Neural cell (in vitro differentiated cells): ENCODE data around the gene CASP3. TPM values are rescaled to one million over a fixed set of nuclear protein-coding genes. Genes with fewer than 3 reads are reported as not detected.

ENCODE experiments used
- H2AFZ ChIP-seq: fragments of 200-600, 300-800 bp; sonication (generic), shearing (Covaris generic); 2 replicates; pipeline ENCODE4 v1.6.0; 2014; ENCODE audit warnings: low read depth, mild to moderate bottlenecking, antibody characterized with exemption, low read length, moderate library complexity
- H3F3A ChIP-seq: fragments of 200-600 bp; shearing (Covaris generic); 2 replicates; pipeline ENCODE4 v1.6.1; 2016; ENCODE audit warnings: mild to moderate bottlenecking, moderate library complexity, mixed read lengths, antibody characterized with exemption, low read length; ENCODE audit not compliant: insufficient read depth, poor library complexity, severe bottlenecking
- H3K27ac ChIP-seq: fragments of 200-600, 300-800 bp; sonication (generic), shearing (Covaris generic); 2 replicates; pipeline ENCODE4 v1.5.1; 2014; ENCODE audit warnings: mild to moderate bottlenecking, low read length, moderate library complexity
- H3K27me3 ChIP-seq: fragments of 300-800, 200-600 bp; sonication (generic), shearing (Covaris generic); 2 replicates; pipeline ENCODE4 v1.6.0; 2014; ENCODE audit warnings: mild to moderate bottlenecking, low read depth, low read length, moderate library complexity; ENCODE audit not compliant: insufficient read depth
- H3K36me3 ChIP-seq: fragments of 300-800, 200-600 bp; sonication (generic), shearing (Covaris generic); 2 replicates; pipeline ENCODE4 v1.5.1; 2014; ENCODE audit warnings: mild to moderate bottlenecking, antibody characterized with exemption, low read length, moderate library complexity; ENCODE audit not compliant: insufficient read depth
- H3K4me2 ChIP-seq: fragments of 300-800, 200-600 bp; sonication (generic), shearing (Covaris generic); 2 replicates; pipeline ENCODE4 v1.6.0; 2014; ENCODE audit warnings: mild to moderate bottlenecking, low read length
- H3K4me3 ChIP-seq: fragments of 300-800, 200-600 bp; sonication (generic), shearing (Covaris generic); 2 replicates; pipeline ENCODE4 v1.5.1; 2014; ENCODE audit warnings: mild to moderate bottlenecking, low read length, moderate library complexity
- H3K79me2 ChIP-seq: fragments of 200-600 bp; shearing (Covaris generic); replicated peaks from 2 replicates; pipeline ENCODE4 v1.6.0; 2014; ENCODE audit warnings: mild to moderate bottlenecking, low read length, moderate library complexity; ENCODE audit not compliant: insufficient read depth
- H3K9ac ChIP-seq: fragments of 300-800, 200-600 bp; sonication (generic), shearing (Covaris generic); 2 replicates; pipeline ENCODE4 v1.6.1; 2016; ENCODE audit warnings: mild to moderate bottlenecking, low read length, mixed read lengths
- H3K9me2 ChIP-seq: fragments of 200-600 bp; shearing (Covaris generic); 2 replicates; pipeline ENCODE4 v1.6.1; 2016; ENCODE audit warnings: mild to moderate bottlenecking, low read length, mixed read lengths; ENCODE audit not compliant: insufficient read depth
- H3K9me3 ChIP-seq: fragments of 200-600, 300-800 bp; sonication (generic), shearing (Covaris generic); 2 replicates; pipeline ENCODE4 v1.6.1; 2016; ENCODE audit warnings: mild to moderate bottlenecking, mixed run types, low read length, moderate library complexity, mixed read lengths
- H4K20me1 ChIP-seq: fragments of 200-600 bp; shearing (Covaris generic); 2 replicates; pipeline ENCODE4 v1.6.1; 2016; ENCODE audit warnings: mild to moderate bottlenecking, mixed run types; ENCODE audit not compliant: insufficient read depth
- EP300 ChIP-seq: fragments of 450-650 bp; conservative IDR thresholded peaks from 2 replicates; pipeline ENCODE4 v1.6.1; 2014; ENCODE audit warnings: antibody characterized with exemption, mild to moderate bottlenecking, moderate library complexity; ENCODE audit not compliant: poor library complexity, severe bottlenecking
- EZH2 ChIP-seq: fragments of 200-600, 300-800 bp; shearing (Covaris generic), sonication (generic); IDR thresholded peaks from 2 replicates; pipeline ENCODE4 v1.6.1; 2014; ENCODE audit warnings: antibody characterized with exemption, low read length, borderline replicate concordance, mild to moderate bottlenecking; ENCODE audit not compliant: insufficient read depth, poor library complexity, severe bottlenecking
- MXI1 ChIP-seq: fragments of 450-650 bp; conservative IDR thresholded peaks from 2 replicates; pipeline ENCODE4 v1.6.1; 2014; ENCODE audit warnings: antibody characterized with exemption, mild to moderate bottlenecking; ENCODE audit not compliant: poor library complexity, severe bottlenecking
- POLR2AphosphoS5 ChIP-seq: IDR thresholded peaks from 2 replicates; pipeline ENCODE4 v1.6.1; 2012
- RAD21 ChIP-seq: fragments of 450-650 bp; conservative IDR thresholded peaks from 2 replicates; pipeline ENCODE4 v1.6.1; 2014; ENCODE audit warnings: antibody characterized with exemption, mild to moderate bottlenecking, moderate library complexity
- SMC3 ChIP-seq: fragments of 450-650 bp; conservative IDR thresholded peaks from 2 replicates; pipeline ENCODE4 v1.6.1; 2014; ENCODE audit warnings: antibody characterized with exemption, mild to moderate bottlenecking, moderate library complexity; ENCODE audit not compliant: poor library complexity
- TAF1 ChIP-seq: IDR thresholded peaks from 2 replicates; pipeline ENCODE4 v1.6.1; 2012; ENCODE audit warnings: low read depth
- polyA plus RNA-seq: library from polyadenylated mRNA; depleted of rRNA; stranded (reverse); fragments of >200 nt; gene quantifications from 2 replicates; pipeline ENCODE4 v1.2.3, GENCODE V29; 2014
- TF ChIP-seq, protein P1 (sequence below): fragments of 450-650 bp; IDR thresholded peaks from 2 replicates; pipeline ENCODE4 v1.5.1; 2014; ENCODE audit warnings: antibody characterized with exemption, mild to moderate bottlenecking, moderate library complexity; ENCODE audit not compliant: poor library complexity, severe bottlenecking
- TF ChIP-seq, protein P2 (sequence below): IDR thresholded peaks from 2 replicates; pipeline ENCODE4 v1.6.1; 2012; ENCODE audit warnings: borderline replicate concordance

Gene CASP3
- polyA plus RNA-seq, 1 donor from 2014 or later = 116 TPM

DNA sequence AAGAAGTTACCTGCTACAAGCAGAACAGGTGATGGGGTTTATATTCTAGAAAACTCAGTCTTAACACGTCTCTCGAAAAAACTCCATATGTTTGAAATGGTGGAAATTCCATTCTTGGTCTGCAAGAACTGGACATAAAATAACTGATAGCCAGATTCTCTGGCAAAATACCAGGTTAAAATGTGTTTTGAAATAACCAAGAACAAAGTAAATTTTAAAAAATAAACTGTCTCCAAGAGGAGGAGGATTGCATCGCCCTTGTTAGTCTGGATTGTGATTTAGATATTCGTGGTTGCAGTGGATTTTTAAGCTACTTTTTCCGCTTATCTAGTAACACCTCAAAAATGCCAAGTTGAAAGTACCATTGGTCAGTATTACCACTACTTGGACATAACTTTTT is 43.8 kb upstream of the CASP3 start:
- Histone ChIP-seq H3K4me3 (no peak overlapping the region), H3K9me3 (no peaks in the 10 kb centered on the region), H3F3A (no peaks in the 10 kb centered on the region), H3K9ac (no peak overlapping the region), H3K9me2 (no peaks in the 10 kb centered on the region), H3K27me3 (no peaks in the 10 kb centered on the region), H2AFZ (no peak overlapping the region), H3K4me2 (no peak overlapping the region), H3K79me2 (no peaks in the 10 kb centered on the region), H3K27ac (no peak overlapping the region), H3K36me3 (peaks cover 6% of the 10 kb centered on the region), H4K20me1 (no peaks in the 10 kb centered on the region)
- TF ChIP-seq TAF1 (no peak), RAD21 (no peak), EZH2 (no peak), MXI1 (no peak), SMC3 (no peak), POLR2AphosphoS5 (no peak), EP300 (no peak)

DNA sequence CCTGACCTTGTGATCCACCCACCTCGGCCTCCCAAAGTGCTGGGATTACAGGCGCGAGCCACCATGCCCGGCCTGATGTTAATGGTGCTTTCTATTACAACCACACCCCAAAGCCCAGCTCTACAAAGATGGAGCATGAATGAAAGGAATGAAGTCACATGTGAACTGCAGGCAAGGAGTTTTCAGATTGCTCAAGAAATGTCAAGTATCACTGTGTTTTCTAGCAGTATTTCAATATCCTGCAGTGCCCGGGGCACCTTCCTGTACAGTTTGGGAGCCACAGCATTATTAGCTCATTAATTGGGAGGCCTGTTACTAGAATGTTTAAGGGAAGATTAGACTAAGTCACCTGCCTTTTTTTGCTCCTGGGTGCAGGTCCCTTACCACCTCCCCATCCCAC is 40.4 kb upstream of the CASP3 start:
- H3K9me2 ChIP-seq = no peaks in the 10 kb centered on the region
- no peaks in the 10 kb centered on the region for H3K79me2 ChIP-seq
- no peaks in the 10 kb centered on the region for H3K9me3 ChIP-seq
- H3K27me3 ChIP-seq = no peaks in the 10 kb centered on the region
- TF ChIP-seq EZH2 = no peak
- TF ChIP-seq, protein P1, sequence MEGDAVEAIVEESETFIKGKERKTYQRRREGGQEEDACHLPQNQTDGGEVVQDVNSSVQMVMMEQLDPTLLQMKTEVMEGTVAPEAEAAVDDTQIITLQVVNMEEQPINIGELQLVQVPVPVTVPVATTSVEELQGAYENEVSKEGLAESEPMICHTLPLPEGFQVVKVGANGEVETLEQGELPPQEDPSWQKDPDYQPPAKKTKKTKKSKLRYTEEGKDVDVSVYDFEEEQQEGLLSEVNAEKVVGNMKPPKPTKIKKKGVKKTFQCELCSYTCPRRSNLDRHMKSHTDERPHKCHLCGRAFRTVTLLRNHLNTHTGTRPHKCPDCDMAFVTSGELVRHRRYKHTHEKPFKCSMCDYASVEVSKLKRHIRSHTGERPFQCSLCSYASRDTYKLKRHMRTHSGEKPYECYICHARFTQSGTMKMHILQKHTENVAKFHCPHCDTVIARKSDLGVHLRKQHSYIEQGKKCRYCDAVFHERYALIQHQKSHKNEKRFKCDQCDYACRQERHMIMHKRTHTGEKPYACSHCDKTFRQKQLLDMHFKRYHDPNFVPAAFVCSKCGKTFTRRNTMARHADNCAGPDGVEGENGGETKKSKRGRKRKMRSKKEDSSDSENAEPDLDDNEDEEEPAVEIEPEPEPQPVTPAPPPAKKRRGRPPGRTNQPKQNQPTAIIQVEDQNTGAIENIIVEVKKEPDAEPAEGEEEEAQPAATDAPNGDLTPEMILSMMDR = no peak
- TF ChIP-seq RAD21 = no peak
- TF ChIP-seq EP300 = no peak
- no peak for TF ChIP-seq SMC3
- TF ChIP-seq MXI1 = no peak
- no peak for TF ChIP-seq POLR2AphosphoS5
- TF ChIP-seq, protein P2, sequence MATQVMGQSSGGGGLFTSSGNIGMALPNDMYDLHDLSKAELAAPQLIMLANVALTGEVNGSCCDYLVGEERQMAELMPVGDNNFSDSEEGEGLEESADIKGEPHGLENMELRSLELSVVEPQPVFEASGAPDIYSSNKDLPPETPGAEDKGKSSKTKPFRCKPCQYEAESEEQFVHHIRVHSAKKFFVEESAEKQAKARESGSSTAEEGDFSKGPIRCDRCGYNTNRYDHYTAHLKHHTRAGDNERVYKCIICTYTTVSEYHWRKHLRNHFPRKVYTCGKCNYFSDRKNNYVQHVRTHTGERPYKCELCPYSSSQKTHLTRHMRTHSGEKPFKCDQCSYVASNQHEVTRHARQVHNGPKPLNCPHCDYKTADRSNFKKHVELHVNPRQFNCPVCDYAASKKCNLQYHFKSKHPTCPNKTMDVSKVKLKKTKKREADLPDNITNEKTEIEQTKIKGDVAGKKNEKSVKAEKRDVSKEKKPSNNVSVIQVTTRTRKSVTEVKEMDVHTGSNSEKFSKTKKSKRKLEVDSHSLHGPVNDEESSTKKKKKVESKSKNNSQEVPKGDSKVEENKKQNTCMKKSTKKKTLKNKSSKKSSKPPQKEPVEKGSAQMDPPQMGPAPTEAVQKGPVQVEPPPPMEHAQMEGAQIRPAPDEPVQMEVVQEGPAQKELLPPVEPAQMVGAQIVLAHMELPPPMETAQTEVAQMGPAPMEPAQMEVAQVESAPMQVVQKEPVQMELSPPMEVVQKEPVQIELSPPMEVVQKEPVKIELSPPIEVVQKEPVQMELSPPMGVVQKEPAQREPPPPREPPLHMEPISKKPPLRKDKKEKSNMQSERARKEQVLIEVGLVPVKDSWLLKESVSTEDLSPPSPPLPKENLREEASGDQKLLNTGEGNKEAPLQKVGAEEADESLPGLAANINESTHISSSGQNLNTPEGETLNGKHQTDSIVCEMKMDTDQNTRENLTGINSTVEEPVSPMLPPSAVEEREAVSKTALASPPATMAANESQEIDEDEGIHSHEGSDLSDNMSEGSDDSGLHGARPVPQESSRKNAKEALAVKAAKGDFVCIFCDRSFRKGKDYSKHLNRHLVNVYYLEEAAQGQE = no peak
- TF ChIP-seq TAF1 = no peak
- no peaks in the 10 kb centered on the region for H4K20me1 ChIP-seq
- no peak overlapping the region for H3K4me3 ChIP-seq
- peaks cover 6% of the 10 kb centered on the region for H3K36me3 ChIP-seq
- H3K4me2 ChIP-seq = no peak overlapping the region
- H3F3A ChIP-seq = no peaks in the 10 kb centered on the region
- H2AFZ ChIP-seq = no peak overlapping the region
- no peak overlapping the region for H3K9ac ChIP-seq
- no peak overlapping the region for H3K27ac ChIP-seq

DNA sequence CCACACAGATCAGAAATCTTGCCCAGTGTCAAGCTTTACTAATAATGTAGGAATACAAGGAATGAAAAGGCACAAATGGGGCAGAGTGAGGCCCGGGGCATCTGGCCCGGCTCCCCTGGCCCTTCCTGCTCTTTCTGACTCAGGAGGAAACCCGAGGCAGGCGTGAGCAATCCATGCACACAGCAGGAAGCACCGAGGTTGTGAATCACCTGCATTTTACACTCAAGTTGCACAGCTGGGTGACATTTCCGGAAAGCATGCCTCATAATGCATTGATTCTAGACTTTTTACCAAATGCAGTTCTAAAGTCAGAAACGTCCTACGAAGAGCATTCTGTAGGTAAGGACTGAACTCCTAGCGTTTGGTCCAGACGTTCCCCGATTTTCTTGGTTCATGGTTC is 39.2 kb upstream of the CASP3 start:
- no peaks in the 10 kb centered on the region for H3K36me3 ChIP-seq
- no peak overlapping the region for H2AFZ ChIP-seq
- TF ChIP-seq, protein P2 = no peak
- TF ChIP-seq, protein P1 = no peak
- no peak for TF ChIP-seq MXI1
- TF ChIP-seq EP300 = no peak
- no peak for TF ChIP-seq TAF1
- TF ChIP-seq SMC3 = no peak
- no peak for TF ChIP-seq RAD21
- TF ChIP-seq POLR2AphosphoS5 = no peak
- no peak for TF ChIP-seq EZH2
- no peaks in the 10 kb centered on the region for H3K9me2 ChIP-seq
- H3K79me2 ChIP-seq = no peaks in the 10 kb centered on the region
- no peak overlapping the region for H3K9ac ChIP-seq
- H3K4me3 ChIP-seq = no peak overlapping the region
- no peaks in the 10 kb centered on the region for H3K27me3 ChIP-seq
- no peaks in the 10 kb centered on the region for H3K9me3 ChIP-seq
- H3K27ac ChIP-seq = no peak overlapping the region
- H3F3A ChIP-seq = no peaks in the 10 kb centered on the region
- H3K4me2 ChIP-seq = no peak overlapping the region
- no peaks in the 10 kb centered on the region for H4K20me1 ChIP-seq
